HFFc6 (cell line): ENCODE results near the gene STAU1. TPM values are rescaled to one million over a fixed set of nuclear protein-coding genes. Genes with fewer than 3 reads are reported as not detected.

Experiments
- DNase-seq: peaks from one replicate; pipeline ENCODE4 v3.0.0-alpha.2; 2018
- H3K27ac Mint-ChIP-seq: 2 replicates; pipeline ENCODE4 v1.8.0; 2020; ENCODE audit warnings: mild to moderate bottlenecking, mixed read lengths
- H3K27me3 Mint-ChIP-seq: 2 replicates; pipeline ENCODE4 v1.8.0; 2021; ENCODE audit warnings: mild to moderate bottlenecking, moderate library complexity, mixed read lengths; ENCODE audit not compliant: insufficient read depth
- H3K36me3 Mint-ChIP-seq: 2 replicates; pipeline ENCODE4 v1.8.0; 2021; ENCODE audit warnings: low read depth, mixed read lengths
- H3K4me1 Mint-ChIP-seq: 2 replicates; pipeline ENCODE4 v1.8.0; 2020; ENCODE audit warnings: low read depth, mixed read lengths
- H3K4me3 Mint-ChIP-seq: 2 replicates; pipeline ENCODE4 v1.8.0; 2020; ENCODE audit warnings: mild to moderate bottlenecking, moderate library complexity, mixed read lengths
- H3K9me3 Mint-ChIP-seq: 2 replicates; pipeline ENCODE4 v1.8.0; 2020; ENCODE audit warnings: mild to moderate bottlenecking, mixed read lengths
- total RNA-seq, 6 experiments: library from RNA; stranded (reverse); fragmentation: NEBNext Ultra II Directional; extraction: Animal tissue kit (Norgen Biotek cat#: 25700); gene quantifications; 2 replicates in 1 of 6; 3 replicates in 5 of 6; pipeline ENCODE4 v1.2.3, GENCODE V29; 2021
- TF ChIP-seq, protein P1 (sequence below): fragments of 200-600 bp; sonication (generic); IDR thresholded peaks from 2 replicates; pipeline ENCODE4 v1.5.0; 2021; ENCODE audit warnings: antibody characterized with exemption, mild to moderate bottlenecking

Gene STAU1
- total RNA-seq, 6 experiments from 2014 or later = 85.6 to 95.4 (median 87.9) TPM

- Mint-ChIP-seq H3K27me3 (no peaks in the 10 kb centered on the region), H3K4me3 (no peak overlapping the region), H3K27ac (no peak overlapping the region), H3K4me1 (no peaks in the 10 kb centered on the region), H3K9me3 (no peaks in the 10 kb centered on the region), H3K36me3 (peaks cover 17% of the 10 kb centered on the region)
- TF ChIP-seq, protein P1, sequence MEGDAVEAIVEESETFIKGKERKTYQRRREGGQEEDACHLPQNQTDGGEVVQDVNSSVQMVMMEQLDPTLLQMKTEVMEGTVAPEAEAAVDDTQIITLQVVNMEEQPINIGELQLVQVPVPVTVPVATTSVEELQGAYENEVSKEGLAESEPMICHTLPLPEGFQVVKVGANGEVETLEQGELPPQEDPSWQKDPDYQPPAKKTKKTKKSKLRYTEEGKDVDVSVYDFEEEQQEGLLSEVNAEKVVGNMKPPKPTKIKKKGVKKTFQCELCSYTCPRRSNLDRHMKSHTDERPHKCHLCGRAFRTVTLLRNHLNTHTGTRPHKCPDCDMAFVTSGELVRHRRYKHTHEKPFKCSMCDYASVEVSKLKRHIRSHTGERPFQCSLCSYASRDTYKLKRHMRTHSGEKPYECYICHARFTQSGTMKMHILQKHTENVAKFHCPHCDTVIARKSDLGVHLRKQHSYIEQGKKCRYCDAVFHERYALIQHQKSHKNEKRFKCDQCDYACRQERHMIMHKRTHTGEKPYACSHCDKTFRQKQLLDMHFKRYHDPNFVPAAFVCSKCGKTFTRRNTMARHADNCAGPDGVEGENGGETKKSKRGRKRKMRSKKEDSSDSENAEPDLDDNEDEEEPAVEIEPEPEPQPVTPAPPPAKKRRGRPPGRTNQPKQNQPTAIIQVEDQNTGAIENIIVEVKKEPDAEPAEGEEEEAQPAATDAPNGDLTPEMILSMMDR = no peak
- DNase-seq = no peak
Observed at GRCh38 chr20:49078310-49078709, 109.8 kb downstream of the STAU1 start.

DNA sequence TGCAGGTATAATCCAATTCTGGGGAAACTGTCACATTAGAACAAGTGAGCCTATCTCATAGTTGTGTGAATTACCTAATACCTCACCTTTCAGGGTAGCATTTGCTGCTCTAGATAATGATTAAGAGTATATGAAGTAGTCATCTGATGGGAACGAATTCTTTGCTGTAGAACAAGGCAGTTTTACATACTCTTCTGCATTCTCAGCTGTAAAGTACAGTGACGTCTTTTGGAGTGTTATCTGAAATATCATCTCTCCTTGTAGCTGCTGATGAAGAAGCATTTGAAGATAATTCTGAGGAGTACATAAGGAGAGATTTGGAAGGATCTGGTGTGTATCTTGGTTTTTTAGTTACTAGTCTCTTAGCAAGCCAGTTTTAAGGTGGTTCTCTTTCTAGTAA lies 113.6 kb downstream of the STAU1 start:
- Mint-ChIP-seq H3K36me3 (peaks cover 17% of the 10 kb centered on the region), H3K27ac (no peak overlapping the region), H3K4me3 (no peak overlapping the region), H3K9me3 (no peaks in the 10 kb centered on the region), H3K4me1 (no peaks in the 10 kb centered on the region), H3K27me3 (no peaks in the 10 kb centered on the region)
- TF ChIP-seq, protein P1 = no peak
- no peak for DNase-seq

Other genes starting within 250 kb of the STAU1 start
- 100 to 1,000 TPM in 4 of 6 experiments, 10 to 100 TPM in 2; 77.7 to 118 (median 106) TPM for gene CSE1L, start 142.0 kb downstream of the STAU1 start, total RNA-seq
- 10 to 100 TPM; 26.8 to 32.2 (median 30.5) TPM for gene DDX27, start 31.1 kb upstream of the STAU1 start, total RNA-seq
- gene ZNFX1, start 89.7 kb upstream of the STAU1 start, total RNA-seq = 10 to 100 TPM; 36.1 to 41.0 (median 38.7) TPM